ENCODE measurements around the gene ARAP3. TPM values are rescaled to one million over a fixed set of nuclear protein-coding genes. Genes with fewer than 3 reads are reported as not detected.

Gene ARAP3
- total RNA-seq, 1 experiment from 2014 or later = 15.1 TPM

DNA sequence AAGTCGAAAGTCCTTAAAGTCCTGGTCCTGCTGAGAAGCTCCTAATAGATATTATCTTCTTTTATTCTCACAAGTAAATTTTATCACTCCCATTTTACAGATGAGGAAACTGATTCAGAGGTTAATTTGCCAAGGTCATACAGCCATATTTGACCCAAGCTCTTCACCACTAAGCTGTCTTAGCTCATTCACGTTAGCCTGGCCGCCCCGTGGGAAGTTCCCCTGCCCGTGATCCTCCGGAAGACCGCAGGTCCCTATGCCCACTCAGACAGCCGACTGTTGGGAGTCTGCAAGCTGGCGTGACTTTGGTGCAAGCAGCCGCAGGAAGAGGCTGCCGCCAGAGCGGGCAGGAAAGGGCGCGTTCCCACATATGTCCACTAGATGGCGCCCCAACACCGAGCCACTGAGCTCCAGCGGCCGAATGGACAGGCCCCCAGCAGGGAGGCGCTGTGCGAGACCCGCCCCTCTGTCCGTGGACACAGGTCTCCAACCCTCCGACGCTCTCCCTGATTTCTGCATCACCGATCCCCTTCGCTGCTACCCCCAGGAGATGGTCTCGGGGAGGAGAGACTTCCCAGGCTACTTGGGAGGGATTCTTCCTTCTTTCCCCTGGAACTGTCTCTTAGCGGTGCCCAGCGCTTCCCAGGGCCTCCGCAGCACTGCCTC is 10.0 kb upstream of the ARAP3 start:
- RAD21 ChIA-PET (ENCODE audit: low non-redundant PET in 1 of 2, low total read pairs in 2 of 2, uncharacterized antibody in 2 of 2, unreplicated experiment in 2 of 2) = interaction anchor here (0.8 to 3.6 kb wide), 10 partner anchors 27 to 320 kb away, joined by 3 to 20 read pairs (median 4); partner anchors contain the start of gene PCDH1 (in 2 of the 2)
- Histone ChIP-seq H3K9me2 (ENCODE audit: insufficient read depth) (no peaks in the 10 kb centered on the region), H3K4me2 (ENCODE audit: low read length) (peak overlapping the region; percentile 69), H2AFZ (ENCODE audit: low read depth, low read length, poor library complexity, severe bottlenecking) (peak overlapping the region; percentile 87), H3K4me1 (ENCODE audit: control insufficient read depth in 1 of 2, insufficient read depth in 2 of 2, low read length in 2 of 2) (peaks cover 0 to 18% of the 10 kb centered on the region in 2 experiments; a peak in 3 of 4 replicates), H3K27me3 (ENCODE audit: insufficient read depth, low read length) (no peaks in the 10 kb centered on the region), H3K4me3 (replicated peaks in 1 of 2; ENCODE audit: low read depth in 1 of 2, low read length in 2 of 2) (peak overlapping the region in 1 of 2 experiments; percentile 33; a peak in 1 of 4 replicates), H3K27ac (ENCODE audit: low read depth, low read length) (no peak overlapping the region), H3K36me3 (ENCODE audit: control insufficient read depth in 1 of 2, insufficient read depth in 2 of 2, low read length in 2 of 2) (no peaks in the 10 kb centered on the region), H3K79me2 (ENCODE audit: insufficient read depth, low read length) (no peaks in the 10 kb centered on the region), H4K20me1 (ENCODE audit: insufficient read depth) (no peaks in the 10 kb centered on the region), H3K9ac (ENCODE audit: low read length) (no peak overlapping the region), H3K9me3 (ENCODE audit: control insufficient read depth in 1 of 2, insufficient read depth in 1 of 2, low read depth in 1 of 2, low read length in 2 of 2) (no peaks in the 10 kb centered on the region)
- BruUV-seq (replicated peaks) = no TSS peak
- DNase-seq (ENCODE audit: low read depth, low spot score) (peak; percentile 51), ATAC-seq (peak; percentile 98)
- POLR2A ChIA-PET = interaction anchor here (0.8 to 1.7 kb wide), 2 partner anchors 9 to 268 kb away, joined by 3 to 5 read pairs; no protein-coding TSS in a partner anchor
- intact Hi-C loops (cut with micrococcal nuclease) = loop anchor here (1.0 to 2.0 kb wide), 3 partner anchors 187 to 453 kb away; no protein-coding TSS in a partner anchor
- TF ChIP-seq, protein P1, sequence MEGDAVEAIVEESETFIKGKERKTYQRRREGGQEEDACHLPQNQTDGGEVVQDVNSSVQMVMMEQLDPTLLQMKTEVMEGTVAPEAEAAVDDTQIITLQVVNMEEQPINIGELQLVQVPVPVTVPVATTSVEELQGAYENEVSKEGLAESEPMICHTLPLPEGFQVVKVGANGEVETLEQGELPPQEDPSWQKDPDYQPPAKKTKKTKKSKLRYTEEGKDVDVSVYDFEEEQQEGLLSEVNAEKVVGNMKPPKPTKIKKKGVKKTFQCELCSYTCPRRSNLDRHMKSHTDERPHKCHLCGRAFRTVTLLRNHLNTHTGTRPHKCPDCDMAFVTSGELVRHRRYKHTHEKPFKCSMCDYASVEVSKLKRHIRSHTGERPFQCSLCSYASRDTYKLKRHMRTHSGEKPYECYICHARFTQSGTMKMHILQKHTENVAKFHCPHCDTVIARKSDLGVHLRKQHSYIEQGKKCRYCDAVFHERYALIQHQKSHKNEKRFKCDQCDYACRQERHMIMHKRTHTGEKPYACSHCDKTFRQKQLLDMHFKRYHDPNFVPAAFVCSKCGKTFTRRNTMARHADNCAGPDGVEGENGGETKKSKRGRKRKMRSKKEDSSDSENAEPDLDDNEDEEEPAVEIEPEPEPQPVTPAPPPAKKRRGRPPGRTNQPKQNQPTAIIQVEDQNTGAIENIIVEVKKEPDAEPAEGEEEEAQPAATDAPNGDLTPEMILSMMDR (IDR thresholded peaks at IDR 0.05 in 2 of 3, conservative IDR thresholded peaks at IDR 0.05 in 1 of 3; ENCODE audit: borderline replicate concordance in 1 of 3, insufficient read depth in 1 of 3, low read depth in 2 of 3, low read length in 2 of 3) = peak; percentile 90 to 98 (median 92)
- TF ChIP-seq RAD21 (IDR thresholded peaks at IDR 0.05; ENCODE audit: low read depth) = peak; percentile 100
- no peak for TF ChIP-seq EZH2phosphoT487 (IDR thresholded peaks at IDR 0.05; ENCODE audit: borderline replicate concordance)
- CTCF ChIA-PET = interaction anchor here (0.7 to 2.6 kb wide), 27 partner anchors 8 to 452 kb away, joined by 3 to 79 read pairs (median 4); partner anchors contain the start of genes ARAP3, DELE1, FCHSD1 and PCDH1
